Measurements from ENCODE around the gene PTGER3.
"Not testable (repeated sequence)": the region's sequence is repeated elsewhere in the genome, so short reads cannot be mapped to it uniquely, and the experiment has no call there.

PTGER3 gene

GRCh38 chr1:71002709-71003475, 44.7 kb downstream of the PTGER3 start:
- no peak for DNase-seq (ENCODE audit: low spot score)

- DNase-seq (ENCODE audit: low spot score) = no peak
These were observed 46.0 kb downstream of the PTGER3 start for GRCh38 chr1:71001624-71002023.

- no peak for DNase-seq (ENCODE audit: low spot score)
These were observed 49.8 kb downstream of the PTGER3 start for GRCh38 chr1:70997793-70998192.

- DNase-seq (ENCODE audit: low spot score) = no peak
These were observed 52.8 kb downstream of the PTGER3 start for GRCh38 chr1:70994753-70995268.

- no peak for DNase-seq (ENCODE audit: low spot score)
These were observed 53.8 kb downstream of the PTGER3 start for GRCh38 chr1:70993798-70994197.

GRCh38 chr1:70992521-70992920, 55.1 kb downstream of the PTGER3 start:
- DNase-seq (ENCODE audit: low spot score) = no peak

GRCh38 chr1:70990469-70991253, 57.0 kb downstream of the PTGER3 start:
- DNase-seq (ENCODE audit: low spot score) = no peak

- no peak for DNase-seq (ENCODE audit: low spot score)
These were observed 60.1 kb downstream of the PTGER3 start for GRCh38 chr1:70987497-70987896.

- DNase-seq (ENCODE audit: low spot score) = not testable (repeated sequence)
These were observed 61.8 kb downstream of the PTGER3 start for GRCh38 chr1:70985776-70986225.

GRCh38 chr1:70985278-70985677, 62.3 kb downstream of the PTGER3 start:
- DNase-seq (ENCODE audit: low spot score) = not testable (repeated sequence)

GRCh38 chr1:70980361-70980760, 67.3 kb downstream of the PTGER3 start:
- DNase-seq (ENCODE audit: low spot score) = no peak

GRCh38 chr1:70979881-70980280, 67.7 kb downstream of the PTGER3 start:
- DNase-seq (ENCODE audit: low spot score) = no peak

GRCh38 chr1:70979313-70979712, 68.3 kb downstream of the PTGER3 start:
- no peak for DNase-seq (ENCODE audit: low spot score)

GRCh38 chr1:70978623-70979022, 69.0 kb downstream of the PTGER3 start:
- DNase-seq (ENCODE audit: low spot score) = no peak

- DNase-seq (ENCODE audit: low spot score) = no peak
These were observed 70.0 kb downstream of the PTGER3 start for GRCh38 chr1:70977575-70977974.

GRCh38 chr1:70977041-70977440, 70.6 kb downstream of the PTGER3 start:
- DNase-seq (ENCODE audit: low spot score) = no peak

- no peak for DNase-seq (ENCODE audit: low spot score)
These were observed 73.9 kb downstream of the PTGER3 start for GRCh38 chr1:70973754-70974153.

- no peak for DNase-seq (ENCODE audit: low spot score)
These were observed 77.2 kb downstream of the PTGER3 start for GRCh38 chr1:70970407-70970806.

GRCh38 chr1:70966018-70966638, 81.5 kb downstream of the PTGER3 start:
- no peak for DNase-seq (ENCODE audit: low spot score)

- peak; percentile 1 for DNase-seq (ENCODE audit: low spot score)
These were observed 84.2 kb downstream of the PTGER3 start for GRCh38 chr1:70963374-70963773.

- no peak for DNase-seq (ENCODE audit: low spot score)
These were observed 86.1 kb downstream of the PTGER3 start for GRCh38 chr1:70961374-70961975.

GRCh38 chr1:70948396-70949017, 99.1 kb downstream of the PTGER3 start:
- no peak for DNase-seq (ENCODE audit: low spot score)
